DMS 273 (cell line): ENCODE results near the gene FCHO1.
"Not testable (repeated sequence)": the region's sequence is repeated elsewhere in the genome, so short reads cannot be mapped to it uniquely, and the experiment has no call there.

Experiments
- DNase-seq: peaks from one replicate; lab custom pipeline; 2025; ENCODE audit not compliant: unreplicated experiment; lab: John Stamatoyannopoulos, UW

Gene FCHO1

GRCh38 chr19:17790059-17790780 lies 38.9 kb downstream of the FCHO1 start:
- no peak for DNase-seq

- DNase-seq, result no peak
Observed at GRCh38 chr19:17794412-17794730, 43.1 kb downstream of the FCHO1 start.

GRCh38 chr19:17794731-17795494 lies 43.6 kb downstream of the FCHO1 start, which contains the start of gene B3GNT3:
Gene B3GNT3, plus strand, starts transcription at chr19:17795138. Its CDS starts 12,670 bp downstream, at chr19:17807808.
- peak; percentile 70 for DNase-seq

- no peak for DNase-seq
Observed at GRCh38 chr19:17795495-17795856, 44.2 kb downstream of the FCHO1 start.

- no peak for DNase-seq
Observed at GRCh38 chr19:17796013-17796837, 44.9 kb downstream of the FCHO1 start.

DNA sequence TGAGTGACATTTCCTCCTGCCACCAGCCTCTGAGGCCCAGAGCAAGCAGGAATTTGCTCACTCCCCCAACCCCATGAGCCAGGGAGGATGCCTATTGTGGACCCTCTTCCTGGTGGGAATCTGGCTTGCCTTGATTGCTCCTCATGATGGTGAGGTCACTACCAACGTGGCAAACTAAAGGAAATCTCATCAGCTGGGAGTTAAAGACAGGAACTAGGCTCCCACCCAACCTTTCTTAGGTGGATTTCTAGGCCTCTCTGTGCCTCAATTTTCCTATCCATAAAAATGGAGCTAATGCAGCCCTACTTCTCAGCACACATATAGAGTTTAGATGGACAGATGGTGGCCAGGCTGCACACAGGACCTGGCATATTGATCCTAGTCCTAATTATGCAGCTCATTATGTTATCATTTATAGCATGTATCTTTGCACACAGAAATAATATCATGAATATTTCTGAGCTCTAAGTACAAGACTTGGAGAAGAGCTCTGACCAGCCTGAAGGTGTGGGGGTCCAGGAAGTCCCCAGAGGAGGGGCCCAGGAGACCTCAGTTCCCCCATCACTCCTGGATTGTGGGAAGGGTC lies 45.7 kb downstream of the FCHO1 start:
- no peak for DNase-seq

GRCh38 chr19:17797424-17798201 lies 46.3 kb downstream of the FCHO1 start:
- no peak for DNase-seq

DNA sequence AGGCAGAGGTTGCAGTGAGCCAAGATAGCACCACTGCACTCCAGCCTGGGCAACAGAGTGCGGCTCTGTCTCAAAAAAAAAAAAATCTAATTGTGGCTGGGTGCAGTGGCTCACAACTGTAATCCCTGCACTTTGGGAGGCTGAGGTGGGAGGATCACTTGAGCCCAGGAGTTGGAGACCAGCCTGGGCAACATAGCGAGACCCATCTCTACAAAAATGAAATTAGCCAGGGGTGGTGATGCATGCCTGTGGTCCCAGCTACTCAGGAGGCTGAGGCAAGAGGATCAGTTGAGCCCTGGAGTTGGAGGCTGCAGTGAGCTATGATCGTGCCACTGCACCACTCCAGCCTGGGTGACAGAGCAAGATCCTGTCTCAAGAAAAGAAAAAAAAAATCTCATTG lies 47.3 kb downstream of the FCHO1 start:
- DNase-seq, result not testable (repeated sequence)

- DNase-seq, result no peak
Observed at GRCh38 chr19:17802137-17802858, 51.0 kb downstream of the FCHO1 start.

DNA sequence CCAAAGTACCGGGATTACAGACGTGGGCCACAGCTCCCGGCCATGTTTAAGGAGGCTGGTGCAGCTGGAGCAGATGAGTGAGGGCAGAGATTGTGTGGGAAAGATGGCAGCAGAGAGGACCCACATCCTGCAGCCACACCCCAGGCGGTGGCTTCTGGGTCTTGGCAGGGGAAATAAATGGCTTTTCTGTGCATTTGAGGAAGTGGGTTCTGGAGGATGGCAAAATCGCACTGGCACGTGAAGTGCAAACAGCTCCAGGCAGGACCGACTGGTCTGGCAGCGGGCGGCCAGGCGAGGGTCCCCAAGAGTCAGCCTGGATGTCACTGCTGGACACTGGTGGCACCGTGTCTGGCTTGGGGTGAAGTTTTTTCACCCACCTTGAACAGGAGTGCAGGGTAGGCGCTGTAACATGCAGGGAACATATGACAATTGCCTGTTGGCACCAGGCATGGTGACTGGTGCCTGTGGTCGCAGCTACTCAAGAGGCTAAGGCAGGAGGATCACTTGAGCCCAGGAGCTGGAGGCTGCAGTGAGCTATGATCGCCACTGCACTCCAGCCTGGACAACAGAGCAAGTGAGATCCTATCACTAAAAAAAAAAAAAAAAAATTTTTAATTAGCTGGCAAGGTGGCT lies 52.1 kb downstream of the FCHO1 start:
- no peak for DNase-seq

GRCh38 chr19:17805427-17805826 lies 54.1 kb downstream of the FCHO1 start:
- DNase-seq, result no peak

- DNase-seq, result no peak
Observed at GRCh38 chr19:17806945-17807344, 55.7 kb downstream of the FCHO1 start.

GRCh38 chr19:17807731-17808316 lies 56.5 kb downstream of the FCHO1 start:
- no peak for DNase-seq

DNA sequence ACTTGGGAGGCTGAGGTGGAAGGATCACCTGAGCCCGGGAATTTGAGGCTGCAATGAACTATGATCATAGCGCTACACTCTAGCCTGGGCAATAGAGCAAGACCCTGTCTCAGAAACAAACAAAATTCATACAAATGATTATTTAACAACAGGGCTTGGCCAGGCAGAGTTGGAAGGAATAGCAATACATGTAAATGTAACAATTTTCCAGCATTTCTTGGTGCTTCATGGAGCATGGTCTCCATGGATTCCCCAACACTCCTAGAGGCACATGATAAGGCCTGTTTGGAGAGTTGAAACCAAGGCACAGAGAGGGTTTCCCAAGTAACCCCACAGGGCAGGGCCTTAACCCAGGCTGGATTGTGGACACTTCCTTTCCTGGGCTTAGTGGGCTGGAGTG lies 59.8 kb downstream of the FCHO1 start:
- no peak for DNase-seq

- DNase-seq, result no peak
Observed at GRCh38 chr19:17811681-17812080, 60.4 kb downstream of the FCHO1 start.

- no peak for DNase-seq
Observed at GRCh38 chr19:17812099-17812498, 60.8 kb downstream of the FCHO1 start.

DNA sequence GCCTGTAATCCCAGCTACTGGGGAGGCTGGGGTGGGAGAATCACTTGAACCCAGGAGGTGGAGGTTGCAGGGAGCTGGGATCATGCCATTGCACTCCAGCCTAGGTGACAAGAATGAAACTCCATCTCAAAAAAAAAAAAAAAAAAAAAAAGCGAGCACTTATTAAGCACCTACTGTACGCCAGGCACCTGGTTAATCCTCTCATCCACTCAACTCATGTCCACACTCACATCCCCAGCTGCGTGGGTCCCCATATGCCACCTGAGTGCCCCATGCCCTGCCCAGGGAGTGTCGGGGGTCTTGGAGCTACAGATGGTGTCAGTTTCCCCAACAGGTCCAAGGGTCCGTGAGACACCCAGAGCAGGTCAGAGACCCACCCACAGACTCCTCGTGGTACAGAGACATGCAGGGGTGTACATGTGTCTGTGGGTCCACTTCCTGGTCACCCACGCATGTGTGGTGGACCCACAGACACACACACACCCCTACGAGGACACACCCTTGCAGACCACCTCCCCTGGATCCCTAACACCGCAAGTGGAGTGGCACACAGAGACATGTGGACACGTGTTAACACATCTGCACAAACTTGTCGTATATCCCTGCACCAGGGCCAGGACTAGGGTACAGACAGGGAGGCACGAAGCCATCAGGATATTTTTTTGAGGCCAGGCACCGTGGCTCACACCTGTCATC lies 66.5 kb downstream of the FCHO1 start:
- no peak for DNase-seq

DNA sequence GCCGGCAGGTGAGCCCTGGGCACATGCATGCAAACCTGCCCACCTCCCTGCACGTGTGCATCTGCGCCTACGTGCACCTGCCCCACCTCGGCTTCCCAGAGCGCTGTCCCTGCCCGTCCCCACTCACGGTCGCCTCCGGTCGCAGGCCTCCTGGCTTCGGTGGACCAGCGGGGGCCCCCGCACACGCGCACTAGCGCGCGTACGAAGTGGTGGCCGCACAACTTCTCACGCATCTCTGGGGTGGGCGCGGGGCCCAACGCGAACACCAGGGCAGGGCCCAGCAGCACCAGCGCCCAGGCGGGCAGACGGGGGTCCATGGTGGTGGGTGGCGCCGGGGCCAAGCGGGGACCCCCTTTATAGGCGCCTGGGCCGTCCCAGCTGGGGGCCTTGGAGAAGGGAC lies 69.9 kb downstream of the FCHO1 start, which contains the start of gene INSL3:
Gene INSL3, minus strand, starts transcription at position 330 of the 400 bp plus-strand sequence. Its CDS starts 13 bp downstream, at position 317.
- DNase-seq, result no peak
